ENCODE measurements around the gene FBRSL1.

- TF ChIP-seq CTCF (conservative IDR thresholded peaks at IDR 0.05; ENCODE audit: low read depth, low read length) (no peak), EZH2phosphoT487 (IDR thresholded peaks at IDR 0.05; ENCODE audit: borderline replicate concordance, low read length) (no peak), EZH2 (IDR thresholded peaks at IDR 0.05; ENCODE audit: low read length, unreplicated experiment) (no peak)
These were observed 35.3 kb downstream of the FBRSL1 start for GRCh38 chr12:132525011-132525832.

Measured in PC-3 (cell line).